Aorta (tissue), 5 donors: Measurements from ENCODE around the gene GRIFIN. TPM values are rescaled to one million over a fixed set of nuclear protein-coding genes. Genes with fewer than 3 reads are reported as not detected.
"Not testable (repeated sequence)": the region's sequence is repeated elsewhere in the genome, so short reads cannot be mapped to it uniquely, and the experiment has no call there.

Source experiments
- ATAC-seq: fragments of 200-7000 bp; cut with Tn5 transposase; one replicate; pipeline ENCODE4 v1.9.1; 2022; ENCODE audit warnings: moderate library complexity; ENCODE audit not compliant: low FRiP score
- DNase-seq, 2 donors: peaks; one replicate each; pipeline ENCODE4 v3.0.0-alpha.2; 2020
- H3K27ac ChIP-seq, 2 donors: one replicate each; pipeline ENCODE4 v1.5.1; 2013; ENCODE audit warnings: low read length in 2 of 2, mild to moderate bottlenecking in 2 of 2, moderate library complexity in 2 of 2, control low read depth in 1 of 2, inconsistent platforms in 1 of 2, low read depth in 1 of 2
- H3K27me3 ChIP-seq, 2 donors: one replicate each; pipeline ENCODE4 v1.6.1; 2013; ENCODE audit warnings: control low read depth in 1 of 2, low read length in 1 of 2, mild to moderate bottlenecking in 1 of 2, moderate library complexity in 1 of 2; ENCODE audit not compliant: insufficient read depth in 2 of 2, control insufficient read depth in 1 of 2
- H3K36me3 ChIP-seq, 2 donors: one replicate each; pipeline ENCODE4 v1.6.1; 2013; ENCODE audit warnings: control low read depth in 1 of 2, low read length in 1 of 2, mild to moderate bottlenecking in 1 of 2; ENCODE audit not compliant: insufficient read depth in 2 of 2, control insufficient read depth in 1 of 2
- H3K4me1 ChIP-seq, 2 donors: one replicate each; pipeline ENCODE4 v1.6.1; 2013; ENCODE audit warnings: low read length in 2 of 2, control low read depth in 1 of 2, mild to moderate bottlenecking in 1 of 2, moderate library complexity in 1 of 2; ENCODE audit not compliant: insufficient read depth in 2 of 2, control insufficient read depth in 1 of 2
- H3K4me3 ChIP-seq, 2 donors: one replicate each; pipeline ENCODE4 v1.5.1; 2013; ENCODE audit warnings: low read length in 2 of 2, control low read depth in 1 of 2, mild to moderate bottlenecking in 1 of 2
- H3K9me3 ChIP-seq: one replicate; pipeline ENCODE4 v1.6.1; 2013; ENCODE audit warnings: mild to moderate bottlenecking, low read length; ENCODE audit not compliant: control insufficient read depth
- WGBS, 2 donors: extraction: QIAGEN DNeasy Blood & Tissue Kit; methylation state at CpG; one replicate each; pipeline ENCODE4 v1.1.7; 2013; 5-methylcytosine and 5-hydroxymethylcytosine counted together
- intact Hi-C, 2 donors: fragments of 100-400 bp; cut with DNase I; formaldehyde crosslinking; loops; one replicate each; pipeline versions ENCODE4 v1.14.2 to v1.15.0; 2022
- polyA plus RNA-seq, 2 donors: library from polyadenylated mRNA; stranded (reverse); fragments of 200-250 nt; gene quantifications; one replicate each; pipeline ENCODE4 v1.2.3, GENCODE V29; 2013
- total RNA-seq, 2 donors: library from RNA; stranded (reverse); fragmentation: NEBNext Ultra II Directional; extraction: Animal tissue kit (Norgen Biotek cat#: 25700); gene quantifications; one replicate each; pipeline ENCODE4 v1.2.1, GENCODE V29; 2021
- donor health status: healthy with polysubstance abuse.
- donor health status: Bipolar disorder and iron deficiency.
- donor health status: DM: no; HTN: no; CAD: no.
- donor health status: DM: no; HTN: no; CAD: no.
- donor health status: DM: yes; HTN: yes; CAD: no.

The GRIFIN gene
- total and polyA plus RNA-seq, 4 donors: not detected

GRCh38 chr7:2471396-2471795 is 4.8 kb downstream of the GRIFIN start:
- Histone ChIP-seq H3K4me3 (no peak overlapping the region), H3K36me3 (no peaks in the 10 kb centered on the region), H3K4me1 (no peaks in the 10 kb centered on the region), H3K27me3 (no peaks in the 10 kb centered on the region), H3K9me3 (no peaks in the 10 kb centered on the region), H3K27ac (no peak overlapping the region)
- 53 to 55% methylated on average over 12 to 17 of the region's 17 CpGs for WGBS, 2 donors
- intact Hi-C loops: no loop called here
- DNase-seq (peak in 1 of 2 donors; percentile 45), ATAC-seq (no peak)

GRCh38 chr7:2471022-2471329 is 5.2 kb downstream of the GRIFIN start:
- no peak for ATAC-seq
- intact Hi-C loops: no loop called here

DNA sequence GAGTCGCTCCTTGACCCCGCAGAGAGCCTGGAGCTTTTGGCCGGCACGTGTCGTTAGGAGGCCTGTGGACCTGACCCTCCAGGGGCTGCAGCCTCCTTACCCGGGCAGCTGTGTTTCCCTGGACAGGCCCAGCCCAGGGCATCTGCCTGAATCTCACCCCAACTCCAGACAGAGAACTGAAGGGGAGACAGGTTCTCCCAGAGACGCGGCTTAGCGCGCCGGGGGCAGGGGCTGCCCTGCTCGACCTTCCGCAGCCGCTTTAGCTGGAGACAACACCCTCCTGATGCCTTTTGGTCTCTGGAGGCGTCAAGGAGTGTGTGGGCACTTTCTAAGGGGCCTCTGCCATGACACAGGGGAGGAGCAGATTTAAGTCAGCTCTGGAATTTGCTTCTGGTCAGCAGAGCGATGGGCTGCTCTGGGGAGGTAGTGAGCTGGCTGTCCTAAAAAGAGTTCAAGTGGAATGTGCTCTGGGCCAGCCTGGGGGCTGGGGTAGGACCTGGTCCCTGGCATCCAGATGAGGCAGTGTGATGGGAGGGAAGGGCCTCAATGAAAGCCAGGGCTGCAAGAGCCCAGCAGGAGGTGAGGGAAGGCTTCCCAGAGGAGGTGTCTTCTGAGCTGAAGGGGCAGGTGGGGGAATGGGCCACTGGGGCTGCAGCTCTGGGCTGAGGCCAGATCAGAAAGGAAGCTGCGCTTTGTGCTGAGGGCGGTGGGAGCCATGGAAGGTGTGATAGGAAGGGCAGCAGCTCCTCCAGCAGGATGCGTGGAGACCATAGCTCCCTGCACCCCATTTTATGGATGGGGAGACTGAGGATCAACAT is 5.8 kb downstream of the GRIFIN start:
- Histone ChIP-seq H3K27ac (no peak overlapping the region), H3K27me3 (no peaks in the 10 kb centered on the region), H3K36me3 (no peaks in the 10 kb centered on the region), H3K9me3 (no peaks in the 10 kb centered on the region), H3K4me1 (no peaks in the 10 kb centered on the region), H3K4me3 (no peak overlapping the region)
- intact Hi-C loops: no loop called here
- ATAC-seq (no peak), DNase-seq (no peak)
- WGBS, 2 donors: 67 to 75% methylated on average over 19 of the region's 19 CpGs

More at GRCh38 chr7:2471022-2471329, 5.2 kb downstream of the GRIFIN start:
- H3K4me3 ChIP-seq: no peak overlapping the region
- no peaks in the 10 kb centered on the region for H3K27me3 ChIP-seq
- H3K27ac ChIP-seq: no peak overlapping the region
- WGBS, 2 donors: 44 to 45% methylated on average over 5 of the region's 5 CpGs
- no peaks in the 10 kb centered on the region for H3K4me1 ChIP-seq
- no peaks in the 10 kb centered on the region for H3K9me3 ChIP-seq
- no peaks in the 10 kb centered on the region for H3K36me3 ChIP-seq
- DNase-seq: no peak

DNA sequence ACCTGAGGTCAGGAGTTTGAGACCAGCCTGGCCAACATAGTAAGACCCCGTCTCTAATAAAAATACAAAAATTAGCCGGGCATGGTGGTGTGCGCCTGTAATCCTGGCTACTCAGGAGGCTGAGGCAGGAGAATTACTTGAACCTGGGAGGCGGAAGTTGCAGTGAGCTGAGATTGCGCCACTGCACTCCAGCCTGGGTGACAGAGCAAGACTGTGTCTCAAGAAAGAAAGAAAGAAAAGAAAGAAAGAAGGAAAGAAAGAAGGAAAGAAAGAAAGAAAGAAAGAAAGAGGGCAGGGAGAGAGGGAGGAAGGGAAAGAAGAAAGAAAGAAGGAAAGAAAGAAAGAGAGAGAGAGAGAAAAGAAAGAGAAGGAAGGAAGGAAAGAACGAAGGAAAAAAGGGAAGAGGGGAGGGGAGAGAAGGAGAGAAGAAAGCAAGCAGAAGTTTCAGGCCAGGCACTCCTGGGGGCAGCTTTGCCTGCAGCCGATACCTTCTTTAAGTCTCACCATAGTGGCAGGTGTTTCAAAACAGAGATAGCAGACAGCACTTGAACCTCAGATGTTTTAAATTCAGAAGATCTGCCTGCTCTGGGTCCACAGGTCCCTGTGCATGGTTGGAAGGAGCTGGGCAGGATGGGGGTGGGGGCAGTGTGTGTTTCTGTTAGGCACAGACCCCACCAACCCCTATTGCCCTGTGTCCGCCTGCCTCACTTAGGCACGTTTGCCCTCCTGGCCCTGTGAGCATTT is 6.6 kb downstream of the GRIFIN start:
- H3K36me3 ChIP-seq, H3K4me3 ChIP-seq, ATAC-seq, H3K27me3 ChIP-seq, intact Hi-C loops, H3K4me1 ChIP-seq, DNase-seq, H3K27ac ChIP-seq, H3K9me3 ChIP-seq: not testable (repeated sequence)
- 78 to 83% methylated on average over 9 of the region's 9 CpGs for WGBS, 2 donors

- Histone ChIP-seq H3K27ac (no peak overlapping the region), H3K9me3 (no peaks in the 10 kb centered on the region), H3K27me3 (no peaks in the 10 kb centered on the region), H3K36me3 (no peaks in the 10 kb centered on the region), H3K4me3 (no peak overlapping the region), H3K4me1 (no peaks in the 10 kb centered on the region)
- WGBS, 2 donors: 80 to 81% methylated on average over 7 of the region's 7 CpGs
- no peak for ATAC-seq
- intact Hi-C loops: no loop called here
- DNase-seq: no peak
Measured at GRCh38 chr7:2468227-2468626, 8.0 kb downstream of the GRIFIN start.

GRCh38 chr7:2466675-2467074 is 9.5 kb downstream of the GRIFIN start:
- no peaks in the 10 kb centered on the region for H3K36me3 ChIP-seq
- 90 to 91% methylated on average over 10 of the region's 10 CpGs for WGBS, 2 donors
- no peak overlapping the region for H3K27ac ChIP-seq
- H3K9me3 ChIP-seq: no peaks in the 10 kb centered on the region
- no peaks in the 10 kb centered on the region for H3K27me3 ChIP-seq
- ATAC-seq (no peak), DNase-seq (no peak)
- H3K4me3 ChIP-seq: no peak overlapping the region
- H3K4me1 ChIP-seq: no peaks in the 10 kb centered on the region
- intact Hi-C loops: no loop called here

- Histone ChIP-seq H3K27me3 (no peaks in the 10 kb centered on the region), H3K4me1 (no peaks in the 10 kb centered on the region), H3K9me3 (no peaks in the 10 kb centered on the region), H3K36me3 (no peaks in the 10 kb centered on the region), H3K27ac (no peak overlapping the region), H3K4me3 (no peak overlapping the region)
- no peak for ATAC-seq
- no peak for DNase-seq
- 71 to 76% methylated on average over 12 of the region's 12 CpGs for WGBS, 2 donors
- intact Hi-C loops: no loop called here
Measured at GRCh38 chr7:2465928-2466327, 10.3 kb downstream of the GRIFIN start.

GRCh38 chr7:2462731-2463130 is 13.5 kb downstream of the GRIFIN start:
- no peak for DNase-seq
- Histone ChIP-seq H3K9me3 (no peaks in the 10 kb centered on the region), H3K27ac (no peak overlapping the region), H3K36me3 (no peaks in the 10 kb centered on the region), H3K27me3 (no peaks in the 10 kb centered on the region), H3K4me1 (no peaks in the 10 kb centered on the region), H3K4me3 (no peak overlapping the region)
- WGBS, 2 donors: 88% methylated on average over 3 of the region's 3 CpGs
- intact Hi-C loops: no loop called here
- no peak for ATAC-seq
